GM23338 (cell line): Measurements from ENCODE around the gene HLA-DPA1. TPM values are rescaled to one million over a fixed set of nuclear protein-coding genes. Genes with fewer than 3 reads are reported as not detected.

ENCODE experiments used
- ATAC-seq: fragments of 200-7000 bp; cut with Tn5 transposase; 3 replicates; pipeline ENCODE4 v1.9.1; 2020
- DNase-seq: peaks from one replicate; pipeline ENCODE4 v3.0.0-alpha.2; 2015; ENCODE audit warnings: low spot score
- H2AFZ ChIP-seq: fragments of 200-600 bp; sonication (generic); 2 replicates; pipeline ENCODE4 v1.8.0; 2016; ENCODE audit warnings: antibody characterized with exemption, mild to moderate bottlenecking, moderate library complexity
- H3F3A ChIP-seq: fragments of 200-600 bp; sonication (generic); replicated peaks from 2 replicates; pipeline ENCODE4 v1.8.0; 2017; ENCODE audit warnings: antibody characterized with exemption, mixed run types, low read depth
- H3K27ac ChIP-seq: fragments of 200-600 bp; sonication (generic); 2 replicates; pipeline ENCODE4 v1.6.1; 2016; ENCODE audit warnings: low read depth
- H3K27me3 ChIP-seq: fragments of 200-600 bp; sonication (generic); 2 replicates; pipeline ENCODE4 v1.8.0; 2016; ENCODE audit warnings: mild to moderate bottlenecking, mixed run types, moderate library complexity; ENCODE audit not compliant: insufficient read depth
- H3K36me3 ChIP-seq: fragments of 200-600 bp; sonication (generic); 2 replicates; pipeline ENCODE4 v1.8.0; 2016; ENCODE audit warnings: mild to moderate bottlenecking; ENCODE audit not compliant: insufficient read depth
- H3K4me1 ChIP-seq: fragments of 200-600 bp; sonication (generic); 2 replicates; pipeline ENCODE4 v1.8.0; 2016; ENCODE audit warnings: mild to moderate bottlenecking, moderate library complexity; ENCODE audit not compliant: insufficient read depth
- H3K4me2 ChIP-seq: fragments of 200-600 bp; sonication (generic); 2 replicates; pipeline ENCODE4 v1.7.1; 2017; ENCODE audit warnings: mixed run types
- H3K4me3 ChIP-seq: fragments of 200-600 bp; sonication (generic); 2 replicates; pipeline ENCODE4 v1.6.1; 2016; ENCODE audit warnings: mixed run types
- H3K79me2 ChIP-seq: fragments of 200-600 bp; sonication (generic); replicated peaks from 2 replicates; pipeline ENCODE4 v1.8.0; 2017; ENCODE audit warnings: mild to moderate bottlenecking; ENCODE audit not compliant: insufficient read depth
- H3K9me2 ChIP-seq: fragments of 200-600 bp; sonication (generic); 2 replicates; pipeline ENCODE4 v1.8.0; 2017; ENCODE audit not compliant: insufficient read depth
- H4K20me1 ChIP-seq: fragments of 200-600 bp; sonication (generic); replicated peaks from 2 replicates; pipeline ENCODE4 v1.8.0; 2017; ENCODE audit warnings: mild to moderate bottlenecking; ENCODE audit not compliant: insufficient read depth
- H3K27ac Mint-ChIP-seq: 2 replicates; pipeline ENCODE4 v1.8.0; 2020; ENCODE audit warnings: inconsistent platforms, mild to moderate bottlenecking, moderate library complexity, mixed read lengths
- H3K27me3 Mint-ChIP-seq: 3 replicates; pipeline ENCODE4 v1.8.0; 2022; ENCODE audit warnings: low read depth, mild to moderate bottlenecking, moderate library complexity, mixed read lengths, inconsistent platforms; ENCODE audit not compliant: insufficient read depth, poor library complexity
- H3K36me3 Mint-ChIP-seq: 3 replicates; pipeline ENCODE4 v1.8.0; 2021; ENCODE audit warnings: low read depth, mild to moderate bottlenecking, inconsistent platforms, moderate library complexity, mixed read lengths
- H3K4me1 Mint-ChIP-seq: 3 replicates; pipeline ENCODE4 v1.8.0; 2020; ENCODE audit warnings: mild to moderate bottlenecking, inconsistent platforms, mixed read lengths
- H3K4me3 Mint-ChIP-seq: 3 replicates; pipeline ENCODE4 v1.8.0; 2021; ENCODE audit warnings: moderate library complexity, mild to moderate bottlenecking, inconsistent platforms, mixed read lengths
- H3K9me3 Mint-ChIP-seq: 3 replicates; pipeline ENCODE4 v1.8.0; 2020; ENCODE audit warnings: moderate library complexity, mild to moderate bottlenecking, inconsistent platforms, mixed read lengths
- CREB1 ChIP-seq: fragments of 250-450 bp; sonication (Bioruptor Pico); IDR thresholded peaks from 2 replicates; pipeline ENCODE4 v1.5.0; 2020; ENCODE audit warnings: low read depth, mild to moderate bottlenecking, moderate library complexity
- CTCF ChIP-seq, 2 experiments: fragments of 200-600 bp in 1 of 2; sonication (generic) in 1 of 2; conservative IDR thresholded peaks; 2 replicates each; pipeline versions ENCODE4 v1.5.1 to v1.6.1; 2016 to 2017; ENCODE audit warnings: antibody characterized with exemption in 2 of 2, low read depth in 2 of 2, mild to moderate bottlenecking in 2 of 2, moderate library complexity in 1 of 2
- EZH2 ChIP-seq: fragments of 200-600 bp; sonication (generic); IDR thresholded peaks from one replicate; pipeline ENCODE4 v1.8.0; 2017; ENCODE audit warnings: antibody characterized with exemption, mild to moderate bottlenecking, low read depth; ENCODE audit not compliant: unreplicated experiment
- EZH2phosphoT487 ChIP-seq: fragments of 200-600 bp; sonication (generic); IDR thresholded peaks from one replicate; pipeline ENCODE4 v1.8.1; 2018; ENCODE audit warnings: antibody characterized with exemption; ENCODE audit not compliant: unreplicated experiment
- JUNB ChIP-seq: IDR thresholded peaks from one replicate; pipeline ENCODE4 v1.6.1; 2016; ENCODE audit warnings: antibody characterized with exemption; ENCODE audit not compliant: unreplicated experiment
- NANOG ChIP-seq: IDR thresholded peaks from 2 replicates; pipeline ENCODE4 v1.6.1; 2016; ENCODE audit warnings: antibody characterized with exemption, borderline replicate concordance
- POLR2AphosphoS5 ChIP-seq: IDR thresholded peaks from 2 replicates; pipeline ENCODE4 v1.6.1; 2016; ENCODE audit warnings: antibody characterized with exemption, low read depth
- STAT1 ChIP-seq: IDR thresholded peaks from one replicate; pipeline ENCODE4 v1.6.1; 2016; ENCODE audit warnings: antibody characterized with exemption; ENCODE audit not compliant: unreplicated experiment
- ZNF114 ChIP-seq: fragments of 250-450 bp; sonication (Bioruptor Pico); IDR thresholded peaks from 2 replicates; pipeline ENCODE4 v1.5.0; 2020; ENCODE audit warnings: mild to moderate bottlenecking, moderate library complexity
- ZNF331 ChIP-seq: fragments of 250-450 bp; sonication (Bioruptor Pico); IDR thresholded peaks from 2 replicates; pipeline ENCODE4 v1.5.0; 2020; ENCODE audit warnings: low read depth, mild to moderate bottlenecking, moderate library complexity
- polyA plus RNA-seq: library from polyadenylated mRNA; unstranded; fragments of >200 nt; fragmentation: Nextera tagmentation; extraction: Ambion mirVana; gene quantifications from 2 replicates; pipeline ENCODE4 v1.2.1, GENCODE V29; 2016
- total RNA-seq: library from RNA; depleted of rRNA; stranded (reverse); fragments of >200 nt; shearing (Covaris generic); gene quantifications from 2 replicates; pipeline ENCODE4 v1.2.3, GENCODE V29; 2014
- TF ChIP-seq, protein P1 (sequence below): IDR thresholded peaks from 2 replicates; pipeline ENCODE4 v1.6.1; 2016; ENCODE audit warnings: antibody characterized with exemption
- TF ChIP-seq, protein P2 (sequence below): IDR thresholded peaks from one replicate; pipeline ENCODE4 v1.6.1; 2018; ENCODE audit warnings: antibody characterized with exemption; ENCODE audit not compliant: unreplicated experiment
- TF ChIP-seq, protein P3 (sequence below): fragments of 250-450 bp; sonication (Bioruptor Pico); IDR thresholded peaks from 2 replicates; pipeline ENCODE4 v1.5.0; 2020; ENCODE audit warnings: mild to moderate bottlenecking, moderate library complexity

The HLA-DPA1 gene
- total and polyA plus RNA-seq, 2 experiments from 2014 or later = 4.1 to 6.9 TPM

GRCh38 chr6:33092385-33092784, 18.9 kb upstream of the HLA-DPA1 start:
- Histone ChIP-seq H3K27me3 (no peaks in the 10 kb centered on the region), H3K36me3 (no peaks in the 10 kb centered on the region), H3K79me2 (no peaks in the 10 kb centered on the region), H2AFZ (no peak overlapping the region), H4K20me1 (no peaks in the 10 kb centered on the region), H3K9me2 (peaks cover 7% of the 10 kb centered on the region; the same call in 1 of the 2 replicates), H3K27ac (no peak overlapping the region), H3K4me1 (no peaks in the 10 kb centered on the region), H3F3A (no peaks in the 10 kb centered on the region), H3K4me2 (no peak overlapping the region), H3K4me3 (no peak overlapping the region)
- H3K27ac Mint-ChIP-seq = no peak overlapping the region
- H3K36me3 Mint-ChIP-seq = no peaks in the 10 kb centered on the region
- TF ChIP-seq ZNF114 = no peak
- TF ChIP-seq, protein P1, sequence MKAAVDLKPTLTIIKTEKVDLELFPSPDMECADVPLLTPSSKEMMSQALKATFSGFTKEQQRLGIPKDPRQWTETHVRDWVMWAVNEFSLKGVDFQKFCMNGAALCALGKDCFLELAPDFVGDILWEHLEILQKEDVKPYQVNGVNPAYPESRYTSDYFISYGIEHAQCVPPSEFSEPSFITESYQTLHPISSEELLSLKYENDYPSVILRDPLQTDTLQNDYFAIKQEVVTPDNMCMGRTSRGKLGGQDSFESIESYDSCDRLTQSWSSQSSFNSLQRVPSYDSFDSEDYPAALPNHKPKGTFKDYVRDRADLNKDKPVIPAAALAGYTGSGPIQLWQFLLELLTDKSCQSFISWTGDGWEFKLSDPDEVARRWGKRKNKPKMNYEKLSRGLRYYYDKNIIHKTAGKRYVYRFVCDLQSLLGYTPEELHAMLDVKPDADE = no peak
- TF ChIP-seq ZNF331 (CRISPR knock-in tag) = no peak
- TF ChIP-seq STAT1 = no peak
- TF ChIP-seq EZH2 = no peak
- no peak for TF ChIP-seq EZH2phosphoT487
- TF ChIP-seq NANOG = no peak
- no peak for TF ChIP-seq JUNB
- no peak for TF ChIP-seq POLR2AphosphoS5
- no peak for TF ChIP-seq CTCF (conservative IDR thresholded peaks at IDR 0.05; ENCODE audit: low read depth in 2 of 2)
- no peak for TF ChIP-seq CREB1
- TF ChIP-seq, protein P2, sequence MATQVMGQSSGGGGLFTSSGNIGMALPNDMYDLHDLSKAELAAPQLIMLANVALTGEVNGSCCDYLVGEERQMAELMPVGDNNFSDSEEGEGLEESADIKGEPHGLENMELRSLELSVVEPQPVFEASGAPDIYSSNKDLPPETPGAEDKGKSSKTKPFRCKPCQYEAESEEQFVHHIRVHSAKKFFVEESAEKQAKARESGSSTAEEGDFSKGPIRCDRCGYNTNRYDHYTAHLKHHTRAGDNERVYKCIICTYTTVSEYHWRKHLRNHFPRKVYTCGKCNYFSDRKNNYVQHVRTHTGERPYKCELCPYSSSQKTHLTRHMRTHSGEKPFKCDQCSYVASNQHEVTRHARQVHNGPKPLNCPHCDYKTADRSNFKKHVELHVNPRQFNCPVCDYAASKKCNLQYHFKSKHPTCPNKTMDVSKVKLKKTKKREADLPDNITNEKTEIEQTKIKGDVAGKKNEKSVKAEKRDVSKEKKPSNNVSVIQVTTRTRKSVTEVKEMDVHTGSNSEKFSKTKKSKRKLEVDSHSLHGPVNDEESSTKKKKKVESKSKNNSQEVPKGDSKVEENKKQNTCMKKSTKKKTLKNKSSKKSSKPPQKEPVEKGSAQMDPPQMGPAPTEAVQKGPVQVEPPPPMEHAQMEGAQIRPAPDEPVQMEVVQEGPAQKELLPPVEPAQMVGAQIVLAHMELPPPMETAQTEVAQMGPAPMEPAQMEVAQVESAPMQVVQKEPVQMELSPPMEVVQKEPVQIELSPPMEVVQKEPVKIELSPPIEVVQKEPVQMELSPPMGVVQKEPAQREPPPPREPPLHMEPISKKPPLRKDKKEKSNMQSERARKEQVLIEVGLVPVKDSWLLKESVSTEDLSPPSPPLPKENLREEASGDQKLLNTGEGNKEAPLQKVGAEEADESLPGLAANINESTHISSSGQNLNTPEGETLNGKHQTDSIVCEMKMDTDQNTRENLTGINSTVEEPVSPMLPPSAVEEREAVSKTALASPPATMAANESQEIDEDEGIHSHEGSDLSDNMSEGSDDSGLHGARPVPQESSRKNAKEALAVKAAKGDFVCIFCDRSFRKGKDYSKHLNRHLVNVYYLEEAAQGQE = no peak
- TF ChIP-seq, protein P3, sequence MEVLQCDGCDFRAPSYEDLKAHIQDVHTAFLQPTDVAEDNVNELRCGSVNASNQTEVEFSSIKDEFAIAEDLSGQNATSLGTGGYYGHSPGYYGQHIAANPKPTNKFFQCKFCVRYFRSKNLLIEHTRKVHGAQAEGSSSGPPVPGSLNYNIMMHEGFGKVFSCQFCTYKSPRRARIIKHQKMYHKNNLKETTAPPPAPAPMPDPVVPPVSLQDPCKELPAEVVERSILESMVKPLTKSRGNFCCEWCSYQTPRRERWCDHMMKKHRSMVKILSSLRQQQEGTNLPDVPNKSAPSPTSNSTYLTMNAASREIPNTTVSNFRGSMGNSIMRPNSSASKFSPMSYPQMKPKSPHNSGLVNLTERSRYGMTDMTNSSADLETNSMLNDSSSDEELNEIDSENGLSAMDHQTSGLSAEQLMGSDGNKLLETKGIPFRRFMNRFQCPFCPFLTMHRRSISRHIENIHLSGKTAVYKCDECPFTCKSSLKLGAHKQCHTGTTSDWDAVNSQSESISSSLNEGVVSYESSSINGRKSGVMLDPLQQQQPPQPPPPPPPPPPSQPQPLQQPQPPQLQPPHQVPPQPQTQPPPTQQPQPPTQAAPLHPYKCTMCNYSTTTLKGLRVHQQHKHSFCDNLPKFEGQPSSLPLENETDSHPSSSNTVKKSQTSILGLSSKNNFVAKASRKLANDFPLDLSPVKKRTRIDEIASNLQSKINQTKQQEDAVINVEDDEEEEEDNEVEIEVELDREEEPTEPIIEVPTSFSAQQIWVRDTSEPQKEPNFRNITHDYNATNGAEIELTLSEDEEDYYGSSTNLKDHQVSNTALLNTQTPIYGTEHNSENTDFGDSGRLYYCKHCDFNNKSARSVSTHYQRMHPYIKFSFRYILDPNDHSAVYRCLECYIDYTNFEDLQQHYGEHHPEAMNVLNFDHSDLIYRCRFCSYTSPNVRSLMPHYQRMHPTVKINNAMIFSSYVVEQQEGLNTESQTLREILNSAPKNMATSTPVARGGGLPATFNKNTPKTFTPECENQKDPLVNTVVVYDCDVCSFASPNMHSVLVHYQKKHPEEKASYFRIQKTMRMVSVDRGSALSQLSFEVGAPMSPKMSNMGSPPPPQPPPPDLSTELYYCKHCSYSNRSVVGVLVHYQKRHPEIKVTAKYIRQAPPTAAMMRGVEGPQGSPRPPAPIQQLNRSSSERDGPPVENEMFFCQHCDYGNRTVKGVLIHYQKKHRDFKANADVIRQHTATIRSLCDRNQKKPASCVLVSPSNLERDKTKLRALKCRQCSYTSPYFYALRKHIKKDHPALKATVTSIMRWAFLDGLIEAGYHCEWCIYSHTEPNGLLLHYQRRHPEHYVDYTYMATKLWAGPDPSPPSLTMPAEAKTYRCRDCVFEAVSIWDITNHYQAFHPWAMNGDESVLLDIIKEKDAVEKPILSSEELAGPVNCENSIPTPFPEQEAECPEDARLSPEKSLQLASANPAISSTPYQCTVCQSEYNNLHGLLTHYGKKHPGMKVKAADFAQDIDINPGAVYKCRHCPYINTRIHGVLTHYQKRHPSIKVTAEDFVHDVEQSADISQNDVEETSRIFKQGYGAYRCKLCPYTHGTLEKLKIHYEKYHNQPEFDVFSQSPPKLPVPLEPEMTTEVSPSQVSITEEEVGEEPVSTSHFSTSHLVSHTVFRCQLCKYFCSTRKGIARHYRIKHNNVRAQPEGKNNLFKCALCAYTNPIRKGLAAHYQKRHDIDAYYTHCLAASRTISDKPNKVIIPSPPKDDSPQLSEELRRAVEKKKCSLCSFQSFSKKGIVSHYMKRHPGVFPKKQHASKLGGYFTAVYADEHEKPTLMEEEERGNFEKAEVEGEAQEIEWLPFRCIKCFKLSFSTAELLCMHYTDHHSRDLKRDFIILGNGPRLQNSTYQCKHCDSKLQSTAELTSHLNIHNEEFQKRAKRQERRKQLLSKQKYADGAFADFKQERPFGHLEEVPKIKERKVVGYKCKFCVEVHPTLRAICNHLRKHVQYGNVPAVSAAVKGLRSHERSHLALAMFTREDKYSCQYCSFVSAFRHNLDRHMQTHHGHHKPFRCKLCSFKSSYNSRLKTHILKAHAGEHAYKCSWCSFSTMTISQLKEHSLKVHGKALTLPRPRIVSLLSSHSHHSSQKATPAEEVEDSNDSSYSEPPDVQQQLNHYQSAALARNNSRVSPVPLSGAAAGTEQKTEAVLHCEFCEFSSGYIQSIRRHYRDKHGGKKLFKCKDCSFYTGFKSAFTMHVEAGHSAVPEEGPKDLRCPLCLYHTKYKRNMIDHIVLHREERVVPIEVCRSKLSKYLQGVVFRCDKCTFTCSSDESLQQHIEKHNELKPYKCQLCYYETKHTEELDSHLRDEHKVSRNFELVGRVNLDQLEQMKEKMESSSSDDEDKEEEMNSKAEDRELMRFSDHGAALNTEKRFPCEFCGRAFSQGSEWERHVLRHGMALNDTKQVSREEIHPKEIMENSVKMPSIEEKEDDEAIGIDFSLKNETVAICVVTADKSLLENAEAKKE (CRISPR knock-in tag) = no peak
- ATAC-seq (no peak), DNase-seq (no peak)
- peaks cover 8% of the 10 kb centered on the region for H3K27me3 Mint-ChIP-seq
- no peak overlapping the region for H3K4me3 Mint-ChIP-seq
- peaks cover 3% of the 10 kb centered on the region; the same call in 2 of the 3 replicates for H3K4me1 Mint-ChIP-seq
- no peaks in the 10 kb centered on the region; the same call in 2 of the 3 replicates for H3K9me3 Mint-ChIP-seq
